ENCODE results near the gene SRP14. TPM values are rescaled to one million over a fixed set of nuclear protein-coding genes. Genes with fewer than 3 reads are reported as not detected.
A peak's percentile ranks its signal among the peaks of the same experiment; 100 is the strongest.

SRP14 gene
- total RNA-seq, 1 experiment from 2014 or later = 168 TPM

GRCh38 chr15:40069178-40070165 is 30.5 kb upstream of the SRP14 start:
- H2AFZ ChIP-seq (ENCODE audit: low read depth, low read length, poor library complexity, severe bottlenecking) = no peak overlapping the region
- no peak overlapping the region for H3K27ac ChIP-seq (ENCODE audit: low read depth, low read length)
- no peaks in the 10 kb centered on the region for H3K9me3 ChIP-seq (ENCODE audit: control insufficient read depth in 1 of 2, insufficient read depth in 1 of 2, low read depth in 1 of 2, low read length in 2 of 2)
- peak overlapping the region; percentile 72 for H3K4me2 ChIP-seq (ENCODE audit: low read length)
- no peaks in the 10 kb centered on the region for H4K20me1 ChIP-seq (ENCODE audit: insufficient read depth)
- POLR2A ChIA-PET = interaction anchor here (0.6 kb wide), 1 partner anchor 30 kb away, joined by 4 read pairs; no protein-coding TSS in a partner anchor
- no peaks in the 10 kb centered on the region for H3K9me2 ChIP-seq (ENCODE audit: insufficient read depth)
- TF ChIP-seq ZBTB33 (IDR thresholded peaks at IDR 0.05; ENCODE audit: extremely low read depth, insufficient replicate concordance, low read length) (peak; percentile 87), ZFX (IDR thresholded peaks at IDR 0.05) (peak; percentile 58; the same call in 1 of the 2 replicates), JUND (IDR thresholded peaks at IDR 0.05) (0 out of 2 replicates have a peak, but pooled peaks have one; percentile 33), MAX (IDR thresholded peaks at IDR 0.05) (peak; percentile 88), CBX3 (IDR thresholded peaks at IDR 0.05; ENCODE audit: low read depth) (peak; percentile 76; the same call in 1 of the 2 replicates), CTCF (IDR thresholded peaks at IDR 0.05 in 2 of 3, conservative IDR thresholded peaks at IDR 0.05 in 1 of 3; ENCODE audit: borderline replicate concordance in 1 of 3, insufficient read depth in 1 of 3, low read depth in 2 of 3, low read length in 2 of 3) (no peak), ELF1 (IDR thresholded peaks at IDR 0.05; ENCODE audit: borderline replicate concordance, low read depth) (no peak), SIN3A (IDR thresholded peaks at IDR 0.05; ENCODE audit: low read depth) (0 out of 2 replicates have a peak, but pooled peaks have one; percentile 47), SP1 (IDR thresholded peaks at IDR 0.05; ENCODE audit: low read depth) (peak; percentile 66), POLR2AphosphoS5 (IDR thresholded peaks at IDR 0.05; ENCODE audit: low read depth, low read length) (peak; percentile 56), TCF7L2 (IDR thresholded peaks at IDR 0.05; ENCODE audit: borderline replicate concordance, extremely low read depth, insufficient read depth, insufficient read length) (peak; percentile 45), SRF (IDR thresholded peaks at IDR 0.05; ENCODE audit: low read depth) (no peak), CEBPB (IDR thresholded peaks at IDR 0.05; ENCODE audit: low read depth) (peak; percentile 30; the same call in 1 of the 2 replicates)
- no peaks in the 10 kb centered on the region for H3K79me2 ChIP-seq (ENCODE audit: insufficient read depth, low read length)
- intact Hi-C loops (cut with micrococcal nuclease) = no loop called here
- RAD21 ChIA-PET (ENCODE audit: low non-redundant PET in 1 of 2, low total read pairs in 2 of 2, uncharacterized antibody in 2 of 2, unreplicated experiment in 2 of 2) = no interaction called here
- peak; percentile 88 for ATAC-seq
- peak overlapping the region in 1 of 2 experiments; percentile 23; a peak in 1 of 4 replicates for H3K4me3 ChIP-seq (replicated peaks in 1 of 2; ENCODE audit: low read depth in 1 of 2, low read length in 2 of 2)
- BruUV-seq (replicated peaks) = no TSS peak
- peaks cover 18 to 24% of the 10 kb centered on the region in 2 experiments for H3K4me1 ChIP-seq (ENCODE audit: control insufficient read depth in 1 of 2, insufficient read depth in 2 of 2, low read length in 2 of 2)
- no peaks in the 10 kb centered on the region for H3K27me3 ChIP-seq (ENCODE audit: insufficient read depth, low read length)
- CTCF ChIA-PET = interaction anchor here (1.6 kb wide), 1 partner anchor 24 kb away, joined by 5 read pairs; no protein-coding TSS in a partner anchor
- no peaks in the 10 kb centered on the region for H3K36me3 ChIP-seq (ENCODE audit: control insufficient read depth in 1 of 2, insufficient read depth in 2 of 2, low read length in 2 of 2)
- peak; percentile 73 for DNase-seq (ENCODE audit: low read depth, low spot score)
- no peak overlapping the region; the same call in 1 of the 2 replicates for H3K9ac ChIP-seq (ENCODE audit: low read length)
